NB4 (cell line): ENCODE data around the gene ATXN1.

Experiments used
- CTCF ChIP-seq: IDR thresholded peaks from one replicate; pipeline ENCODE4 v1.5.1; 2012; ENCODE audit warnings: low read depth, low read length
- POLR2A ChIP-seq: IDR thresholded peaks from 2 replicates; pipeline ENCODE4 v1.6.1; 2011; ENCODE audit warnings: mild to moderate bottlenecking; ENCODE audit not compliant: insufficient read length; ENCODE audit errors: extremely low read depth

- TF ChIP-seq POLR2A, result no peak
- TF ChIP-seq CTCF, result no peak
These were observed 216.7 kb downstream of the ATXN1 start for GRCh38 chr6:16544521-16544920.
